Panc1 (cell line): ENCODE data around the gene CUL7. TPM values are rescaled to one million over a fixed set of nuclear protein-coding genes. Genes with fewer than 3 reads are reported as not detected.

Experiments
- ATAC-seq: fragments of 200-7000 bp; cut with Tn5 transposase; 2 replicates; pipeline ENCODE4 v1.9.1; 2020; ENCODE audit warnings: mild to moderate bottlenecking, moderate library complexity
- BruUV-seq: library from RNA; stranded (reverse); fragments of 400-500 nt; replicated peaks from 2 replicates; lab custom pipeline; 2021; lab: Mats Ljungman, UMichigan
- CTCF ChIA-PET: fragments of 300-600 bp; sonication (Branson Sonifier 250); formaldehyde crosslinking; loops from one replicate; lab custom pipeline; 2022; ENCODE audit warnings: antibody characterized with exemption; lab: Charles Lee
- POLR2A ChIA-PET: fragments of 300-600 bp; sonication (Branson Sonifier 250); formaldehyde crosslinking; loops from one replicate; lab custom pipeline; 2022; ENCODE audit warnings: antibody characterized with exemption; lab: Charles Lee
- DNase-seq: peaks from one replicate; pipeline ENCODE4 v3.0.0-alpha.2; 2010; ENCODE audit warnings: low read depth, low spot score
- H3K27ac ChIP-seq: 2 replicates; pipeline ENCODE4 v1.5.1; 2011; ENCODE audit warnings: mild to moderate bottlenecking, low read length, inconsistent platforms
- H3K27me3 ChIP-seq: fragments of 200-500 bp; sonication (Bioruptor generic); 2 replicates; pipeline ENCODE4 v1.6.0; 2014; ENCODE audit warnings: low read length, inconsistent platforms; ENCODE audit not compliant: control insufficient read depth, insufficient read depth
- H3K36me3 ChIP-seq: fragments of 200-500 bp; sonication (Bioruptor generic); 2 replicates; pipeline ENCODE4 v1.5.1; 2014; ENCODE audit warnings: inconsistent platforms, mild to moderate bottlenecking, low read length, moderate library complexity; ENCODE audit not compliant: control insufficient read depth, insufficient read depth
- H3K4me1 ChIP-seq: 2 replicates; pipeline ENCODE4 v1.5.1; 2011; ENCODE audit warnings: inconsistent platforms, mild to moderate bottlenecking, low read length, moderate library complexity; ENCODE audit not compliant: control insufficient read depth, insufficient read depth
- H3K4me3 ChIP-seq, 2 experiments: 2 replicates each; pipeline ENCODE4 v1.5.1; 2011 to 2012; ENCODE audit warnings: low read depth in 2 of 2, low read length in 2 of 2, mild to moderate bottlenecking in 2 of 2, inconsistent platforms in 1 of 2, moderate library complexity in 1 of 2
- H3K9me3 ChIP-seq: fragments of 200-500 bp; sonication (Bioruptor generic); 2 replicates; pipeline ENCODE4 v1.5.1; 2014; ENCODE audit warnings: low read depth, mild to moderate bottlenecking, inconsistent platforms, low read length, moderate library complexity; ENCODE audit not compliant: control insufficient read depth, insufficient read depth
- CTCF ChIP-seq: fragments of 450-650 bp; IDR thresholded peaks from 2 replicates; pipeline ENCODE4 v1.5.1; 2017; ENCODE audit warnings: mild to moderate bottlenecking
- POLR2AphosphoS5 ChIP-seq: IDR thresholded peaks from 2 replicates; pipeline ENCODE4 v1.6.1; 2012; ENCODE audit warnings: mild to moderate bottlenecking, low read depth, low read length, moderate library complexity
- SIN3A ChIP-seq: IDR thresholded peaks from 2 replicates; pipeline ENCODE4 v1.6.1; 2012; ENCODE audit warnings: low read depth, mild to moderate bottlenecking, low read length, moderate library complexity, borderline replicate concordance; ENCODE audit not compliant: insufficient read depth
- TCF7L2 ChIP-seq: IDR thresholded peaks from 2 replicates; pipeline ENCODE4 v1.6.1; 2011; ENCODE audit warnings: mild to moderate bottlenecking, low read depth, low read length, inconsistent platforms
- in situ Hi-C: cut with HindIII; loops from 2 replicates; pipeline ENCODE4 v1.10.0; 2016; ENCODE audit warnings: low sequenced_read_pairs, low pct_unique_long_range_greater_than_20kb
- intact Hi-C: fragments of 100-400 bp; cut with micrococcal nuclease; formaldehyde crosslinking; loops from one replicate; pipeline ENCODE4 v1.10.0; 2022; ENCODE audit not compliant: unreplicated experiment
- total RNA-seq: library from RNA; stranded (reverse); gene quantifications from one replicate; pipeline ENCODE4 v1.2.1, GENCODE V29; 2021; ENCODE audit not compliant: unreplicated experiment
- TF ChIP-seq, protein P1 (sequence below), 2 experiments: IDR thresholded peaks; 2 replicates each; pipeline ENCODE4 v1.6.1; 2011 to 2012; ENCODE audit warnings: low read depth in 2 of 2, control low read depth in 1 of 2, low read length in 1 of 2, mild to moderate bottlenecking in 1 of 2, moderate library complexity in 1 of 2; ENCODE audit not compliant: insufficient read depth in 1 of 2

CUL7 gene
- total RNA-seq, 1 experiment from 2014 or later: 32.1 TPM

DNA sequence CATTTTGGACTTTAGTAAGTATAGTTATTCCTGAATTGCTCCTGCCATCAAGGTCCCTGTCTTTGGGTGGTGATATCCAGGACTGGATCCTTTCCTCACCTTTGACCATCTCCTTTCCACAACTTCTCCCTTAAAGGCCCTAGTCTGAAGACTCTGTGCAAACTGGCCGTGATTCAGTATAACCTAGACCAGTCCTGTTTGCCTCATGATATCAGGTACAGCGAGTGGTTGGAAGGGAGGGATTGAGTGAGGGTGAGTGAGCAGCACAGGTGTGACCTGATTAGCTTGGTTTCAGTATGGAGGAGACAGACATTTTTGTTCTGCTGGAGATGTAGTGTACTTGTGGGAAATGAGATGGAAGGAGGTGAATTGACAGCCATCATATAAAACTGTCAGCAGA, 34.5 kb downstream of the CUL7 start:
- Histone ChIP-seq H3K27me3 (no peaks in the 10 kb centered on the region), H3K9me3 (no peaks in the 10 kb centered on the region), H3K27ac (no peak overlapping the region), H3K36me3 (peaks cover 2% of the 10 kb centered on the region; the same call in 1 of the 2 replicates), H3K4me1 (peaks cover 22% of the 10 kb centered on the region), H3K4me3 (no peak overlapping the region)
- no peak for ATAC-seq
- no peak for DNase-seq
- ChIA-PET CTCF (no interaction called here), POLR2A (interaction anchor here (0.6 kb wide), 1 partner anchor 40 kb away, joined by 3 read pairs; the partner anchor contains the start of gene PEX6)
- intact Hi-C loops (no loop called here), in situ Hi-C loops (no loop called here)
- no TSS peak for BruUV-seq
- TF ChIP-seq POLR2AphosphoS5 (no peak), SIN3A (no peak), TCF7L2 (no peak), CTCF (no peak)
- TF ChIP-seq, protein P1, sequence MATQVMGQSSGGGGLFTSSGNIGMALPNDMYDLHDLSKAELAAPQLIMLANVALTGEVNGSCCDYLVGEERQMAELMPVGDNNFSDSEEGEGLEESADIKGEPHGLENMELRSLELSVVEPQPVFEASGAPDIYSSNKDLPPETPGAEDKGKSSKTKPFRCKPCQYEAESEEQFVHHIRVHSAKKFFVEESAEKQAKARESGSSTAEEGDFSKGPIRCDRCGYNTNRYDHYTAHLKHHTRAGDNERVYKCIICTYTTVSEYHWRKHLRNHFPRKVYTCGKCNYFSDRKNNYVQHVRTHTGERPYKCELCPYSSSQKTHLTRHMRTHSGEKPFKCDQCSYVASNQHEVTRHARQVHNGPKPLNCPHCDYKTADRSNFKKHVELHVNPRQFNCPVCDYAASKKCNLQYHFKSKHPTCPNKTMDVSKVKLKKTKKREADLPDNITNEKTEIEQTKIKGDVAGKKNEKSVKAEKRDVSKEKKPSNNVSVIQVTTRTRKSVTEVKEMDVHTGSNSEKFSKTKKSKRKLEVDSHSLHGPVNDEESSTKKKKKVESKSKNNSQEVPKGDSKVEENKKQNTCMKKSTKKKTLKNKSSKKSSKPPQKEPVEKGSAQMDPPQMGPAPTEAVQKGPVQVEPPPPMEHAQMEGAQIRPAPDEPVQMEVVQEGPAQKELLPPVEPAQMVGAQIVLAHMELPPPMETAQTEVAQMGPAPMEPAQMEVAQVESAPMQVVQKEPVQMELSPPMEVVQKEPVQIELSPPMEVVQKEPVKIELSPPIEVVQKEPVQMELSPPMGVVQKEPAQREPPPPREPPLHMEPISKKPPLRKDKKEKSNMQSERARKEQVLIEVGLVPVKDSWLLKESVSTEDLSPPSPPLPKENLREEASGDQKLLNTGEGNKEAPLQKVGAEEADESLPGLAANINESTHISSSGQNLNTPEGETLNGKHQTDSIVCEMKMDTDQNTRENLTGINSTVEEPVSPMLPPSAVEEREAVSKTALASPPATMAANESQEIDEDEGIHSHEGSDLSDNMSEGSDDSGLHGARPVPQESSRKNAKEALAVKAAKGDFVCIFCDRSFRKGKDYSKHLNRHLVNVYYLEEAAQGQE (IDR thresholded peaks at IDR 0.05; ENCODE audit: insufficient read depth in 1 of 2, low read depth in 2 of 2, low read length in 1 of 2): no peak

GRCh38 chr6:43016943-43017334, 36.7 kb downstream of the CUL7 start:
- in situ Hi-C loops (no loop called here), intact Hi-C loops (no loop called here)
- H3K27ac ChIP-seq: no peak overlapping the region
- CTCF ChIA-PET: no interaction called here
- H3K27me3 ChIP-seq: no peaks in the 10 kb centered on the region
- no peak for ATAC-seq
- no peaks in the 10 kb centered on the region for H3K9me3 ChIP-seq
- no peak overlapping the region for H3K4me3 ChIP-seq
- no peak for DNase-seq
- BruUV-seq: no TSS peak
- POLR2A ChIA-PET: interaction anchor here (0.5 kb wide), 1 partner anchor 19 kb away, joined by 3 read pairs; no protein-coding TSS in a partner anchor
- H3K4me1 ChIP-seq: peaks cover 28% of the 10 kb centered on the region
- TF ChIP-seq, protein P1 (IDR thresholded peaks at IDR 0.05; ENCODE audit: insufficient read depth in 1 of 2, low read depth in 2 of 2, low read length in 1 of 2): no peak
- TF ChIP-seq SIN3A (no peak), POLR2AphosphoS5 (no peak), CTCF (no peak), TCF7L2 (no peak)
- peaks cover 6% of the 10 kb centered on the region for H3K36me3 ChIP-seq
